HepG2 (cell line): Measurements from ENCODE around the gene PREX1. TPM values are rescaled to one million over a fixed set of nuclear protein-coding genes. Genes with fewer than 3 reads are reported as not detected.

Source experiments
- ATAC-seq: fragments of 200-7000 bp; cut with Tn5 transposase; 3 replicates; pipeline ENCODE4 v1.9.1; 2020; ENCODE audit warnings: mild to moderate bottlenecking, moderate library complexity
- BruUV-seq: library from RNA; stranded (reverse); fragments of 400-500 nt; replicated peaks from 2 replicates; lab custom pipeline; 2021; lab: Mats Ljungman, UMichigan
- CTCF ChIA-PET: fragments of 300-600 bp; formaldehyde crosslinking; extraction: SDS; loops from one replicate; lab custom pipeline; 2021; ENCODE audit warnings: low total read pairs, inconsistent platforms, low intra/inter-chr PET ratio; lab: Yijun Ruan, JAX
- POLR2A ChIA-PET: fragments of 350-600 bp; sonication (Branson Sonifier 250); formaldehyde crosslinking; loops from one replicate; lab custom pipeline; 2020; ENCODE audit warnings: antibody characterized with exemption, inconsistent platforms; lab: Yijun Ruan, JAX
- DNase-seq: peaks from one replicate; pipeline ENCODE4 v3.0.0-alpha.2; 2015; ENCODE audit warnings: low spot score
- FAIRE-seq: peaks from 3 replicates; lab custom pipeline; 2011; peaks lifted over from hg19 to GRCh38; lab: Jason Lieb, UNC
- H2AFZ ChIP-seq: one replicate; pipeline ENCODE4 v1.6.1; 2011; ENCODE audit warnings: low read length, inconsistent platforms
- H3K27ac ChIP-seq: fragments of 300-600 bp; 3 replicates; pipeline ENCODE4 v1.8.0; 2011; ENCODE audit warnings: mixed run types, mild to moderate bottlenecking, mixed read lengths, low read length, inconsistent platforms; ENCODE audit not compliant: insufficient read depth; ENCODE audit errors: extremely low read length
- H3K27me3 ChIP-seq, 2 experiments: fragments of 200-600 bp in 1 of 2; 2 replicates in 1 of 2; 3 replicates in 1 of 2; pipeline versions ENCODE4 v1.6.0 to v1.8.0; 2011; ENCODE audit warnings: low read length in 2 of 2, mild to moderate bottlenecking in 2 of 2, moderate library complexity in 2 of 2, inconsistent platforms in 1 of 2; ENCODE audit not compliant: insufficient read depth in 2 of 2, control insufficient read depth in 1 of 2
- H3K36me3 ChIP-seq, 2 experiments: fragments of 200-600 bp in 1 of 2; replicated peaks in 1 of 2; 2 replicates in 1 of 2; 3 replicates in 1 of 2; pipeline versions ENCODE4 v1.5.1 to v1.8.0; 2011; ENCODE audit warnings: low read length in 2 of 2, inconsistent platforms in 1 of 2; ENCODE audit not compliant: insufficient read depth in 2 of 2, control insufficient read depth in 1 of 2
- H3K4me1 ChIP-seq: 2 replicates; pipeline ENCODE4 v1.5.1; 2012; ENCODE audit warnings: low read length, inconsistent platforms; ENCODE audit not compliant: insufficient read depth
- H3K4me2 ChIP-seq: 2 replicates; pipeline ENCODE4 v1.6.0; 2011; ENCODE audit warnings: low read depth, low read length, inconsistent platforms
- H3K4me3 ChIP-seq, 3 experiments: fragments of 200-600 bp in 1 of 3; sonication (generic), shearing (Covaris generic) in 1 of 3; replicated peaks in 1 of 3; 2 replicates each; pipeline ENCODE4 v1.5.1; 2011 to 2016; ENCODE audit warnings: low read length in 3 of 3, inconsistent platforms in 2 of 3, low read depth in 2 of 3, mild to moderate bottlenecking in 2 of 3, control low read depth in 1 of 3, mixed read lengths in 1 of 3; ENCODE audit not compliant: insufficient read depth in 1 of 3
- H3K79me2 ChIP-seq: one replicate; pipeline ENCODE4 v1.6.1; 2011; ENCODE audit warnings: low read length, inconsistent platforms; ENCODE audit not compliant: insufficient read depth
- H3K9ac ChIP-seq: 2 replicates; pipeline ENCODE4 v1.6.0; 2011; ENCODE audit warnings: mild to moderate bottlenecking, low read depth, low read length, inconsistent platforms; ENCODE audit not compliant: insufficient read depth
- H3K9me3 ChIP-seq: 2 replicates; pipeline ENCODE4 v1.5.1; 2012; ENCODE audit warnings: mild to moderate bottlenecking, low read length
- H4K20me1 ChIP-seq: 2 replicates; pipeline ENCODE4 v1.6.0; 2011; ENCODE audit warnings: inconsistent platforms, mild to moderate bottlenecking, low read length, moderate library complexity; ENCODE audit not compliant: insufficient read depth
- DMAP1 ChIP-seq: IDR thresholded peaks from 2 replicates; pipeline ENCODE4 v1.6.1; 2016
- E2F2 ChIP-seq: sonication (generic); formaldehyde crosslinking; IDR thresholded peaks from 2 replicates; pipeline ENCODE4 v1.4.0; 2020; ENCODE audit warnings: missing genetic modification reagents, borderline replicate concordance
- HNF1B ChIP-seq: sonication (generic); formaldehyde crosslinking; IDR thresholded peaks from 2 replicates; pipeline ENCODE4 v1.5.1; 2020; ENCODE audit warnings: mild to moderate bottlenecking, moderate library complexity, missing genetic modification reagents
- LCORL ChIP-seq, 2 experiments: fragments of 450-650 bp in 1 of 2; sonication (generic) in 1 of 2; formaldehyde crosslinking in 1 of 2; IDR thresholded peaks; 2 replicates each; pipeline versions ENCODE4 v1.5.0 to v1.6.1; 2017 to 2020; ENCODE audit warnings: antibody characterized with exemption in 1 of 2, missing genetic modification reagents in 1 of 2
- MIER2 ChIP-seq: IDR thresholded peaks from 2 replicates; pipeline ENCODE4 v1.6.1; 2016; ENCODE audit warnings: missing biosample characterization, missing genetic modification reagents
- NFE2 ChIP-seq: sonication (generic); formaldehyde crosslinking; IDR thresholded peaks from 2 replicates; pipeline ENCODE4 v1.4.0; 2020; ENCODE audit warnings: missing genetic modification reagents
- NPAS2 ChIP-seq: sonication (generic); formaldehyde crosslinking; IDR thresholded peaks from 2 replicates; pipeline ENCODE4 v1.8.0; 2022; ENCODE audit warnings: mild to moderate bottlenecking, missing genetic modification reagents, borderline replicate concordance
- RARA ChIP-seq: IDR thresholded peaks from 2 replicates; pipeline ENCODE4 v1.6.1; 2016; ENCODE audit warnings: missing genetic modification reagents, missing compliant biosample characterization
- SP1 ChIP-seq, 2 experiments: fragments of 450-650 bp in 1 of 2; sonication (generic) in 1 of 2; formaldehyde crosslinking in 1 of 2; IDR thresholded peaks; 2 replicates each; pipeline versions ENCODE4 v1.4.0 to v1.6.1; 2016 to 2020; ENCODE audit warnings: missing genetic modification reagents in 1 of 2
- TBP ChIP-seq: sonication (generic); formaldehyde crosslinking; IDR thresholded peaks from 2 replicates; pipeline ENCODE4 v1.5.0; 2020; ENCODE audit warnings: missing genetic modification reagents
- TCF7L2 ChIP-seq: IDR thresholded peaks from 2 replicates; pipeline ENCODE4 v1.6.1; 2011; ENCODE audit warnings: mild to moderate bottlenecking, low read depth, low read length, moderate library complexity
- TEAD3 ChIP-seq: optimal IDR thresholded peaks from 2 replicates; pipeline ENCODE3; 2016; ENCODE audit warnings: borderline replicate concordance
- ZNF282 ChIP-seq: fragments of 450-650 bp; IDR thresholded peaks from 2 replicates; pipeline ENCODE4 v1.6.1; 2018; ENCODE audit not compliant: partially characterized antibody
- ZNF451 ChIP-seq: sonication (generic); formaldehyde crosslinking; IDR thresholded peaks from 2 replicates; pipeline ENCODE4 v1.5.0; 2020; ENCODE audit warnings: mild to moderate bottlenecking, missing genetic modification reagents
- ZNF510 ChIP-seq: sonication (generic); formaldehyde crosslinking; IDR thresholded peaks from 2 replicates; pipeline ENCODE4 v1.4.0; 2020; ENCODE audit warnings: low read depth, mild to moderate bottlenecking, missing genetic modification reagents
- ZNF879 ChIP-seq: sonication (generic); formaldehyde crosslinking; IDR thresholded peaks from 2 replicates; pipeline ENCODE4 v1.8.1; 2023; ENCODE audit warnings: missing genetic modification reagents
- ZNF891 ChIP-seq: sonication (generic); formaldehyde crosslinking; IDR thresholded peaks from 2 replicates; pipeline ENCODE4 v1.5.0; 2020; ENCODE audit warnings: mild to moderate bottlenecking, missing genetic modification reagents
- WGBS: methylation state at CpG from one replicate; pipeline ENCODE4 v1.1.6; 2017; ENCODE audit warnings: low lambda C conversion rate; 5-methylcytosine and 5-hydroxymethylcytosine counted together
- in situ Hi-C: cut with HindIII; loops from 2 replicates; pipeline ENCODE4 v1.10.0; 2017; ENCODE audit warnings: low pct_unique_long_range_greater_than_20kb; ENCODE audit not compliant: extremely low pct_ligation_motif_present
- intact Hi-C: fragments of 100-400 bp; cut with micrococcal nuclease; formaldehyde crosslinking; loops from one replicate; pipeline ENCODE4 v1.10.0; 2022; ENCODE audit not compliant: unreplicated experiment
- polyA plus RNA-seq, 8 experiments: library from polyadenylated mRNA; depleted of rRNA in 3 of 8; stranded (reverse) in 7 of 8; unstranded in 1 of 8; fragments of >200 nt; fragmentation: Illumina TruSeq in 4 of 8; extraction: Trizol in 4 of 8; gene quantifications; 2 replicates each; pipeline versions ENCODE4 v1.2.1 to v1.2.3, GENCODE V29; 2011 to 2016; ENCODE audit warnings: low read depth in 4 of 8, missing spikeins in 1 of 8, mixed read lengths in 1 of 8; ENCODE audit not compliant: insufficient read depth in 1 of 8
- total RNA-seq, 5 experiments: library from RNA; depleted of rRNA; stranded (reverse); fragments of >200 nt; fragmentation: Illumina TruSeq; extraction: Trizol; gene quantifications; 2 replicates each; pipeline ENCODE4 v1.2.3, GENCODE V29; 2016; ENCODE audit warnings: low read depth in 1 of 5
- TF ChIP-seq, protein P1 (sequence below): sonication (generic); formaldehyde crosslinking; IDR thresholded peaks from 2 replicates; pipeline ENCODE4 v1.4.0; 2020; ENCODE audit warnings: missing genetic modification reagents
- TF ChIP-seq, protein P2 (sequence below): sonication (generic); formaldehyde crosslinking; IDR thresholded peaks from 2 replicates; pipeline ENCODE4 v1.4.0; 2020; ENCODE audit warnings: missing genetic modification reagents

PREX1 gene
- total and polyA plus RNA-seq, 2 of the 13 experiments (the other 11 are each of a cell fraction or from before 2014, with no cell fraction given): 0.02 to 0.04 TPM

GRCh38 chr20:48584391-48585060 lies 243.3 kb downstream of the PREX1 start:
- Histone ChIP-seq H3K27ac (no peak overlapping the region), H3K27me3 (peaks cover 0 to 15% of the 10 kb centered on the region in 2 experiments; a peak in 3 of 5 replicates), H3K9ac (no peak overlapping the region), H4K20me1 (no peaks in the 10 kb centered on the region), H3K4me2 (peak overlapping the region; percentile 34), H3K4me3 (no peak overlapping the region), H3K36me3 (no peaks in the 10 kb centered on the region), H3K9me3 (no peaks in the 10 kb centered on the region), H2AFZ (no peak overlapping the region), H3K79me2 (no peaks in the 10 kb centered on the region), H3K4me1 (peaks cover 19% of the 10 kb centered on the region)
- ChIA-PET CTCF (no interaction called here), POLR2A (no interaction called here)
- WGBS: 20% methylated on average over 8 of the region's 8 CpGs
- no peak for DNase-seq
- no peak for ATAC-seq
- BruUV-seq: no TSS peak
- intact Hi-C loops: no loop called here
- no peak for FAIRE-seq
- in situ Hi-C loops: no loop called here
- TF ChIP-seq ZNF510 (no peak), RARA (CRISPR knock-in tag) (no peak), ZNF879 (no peak), SP1 (IDR thresholded peaks at IDR 0.05) (0 out of 2 replicates have a peak, but pooled peaks have one; percentile 32), SP1 (CRISPR knock-in tag; IDR thresholded peaks at IDR 0.05) (no peak), LCORL (IDR thresholded peaks at IDR 0.05) (peak; percentile 52; the same call in 1 of the 2 replicates), LCORL (CRISPR knock-in tag; IDR thresholded peaks at IDR 0.05) (no peak), TEAD3 (CRISPR knock-in tag) (peak; percentile 58), DMAP1 (CRISPR knock-in tag) (no peak), TCF7L2 (no peak), HNF1B (CRISPR knock-in tag) (0 out of 2 replicates have a peak, but pooled peaks have one; percentile 20), ZNF891 (CRISPR knock-in tag) (no peak), TBP (CRISPR knock-in tag) (no peak), E2F2 (CRISPR knock-in tag) (no peak), MIER2 (CRISPR knock-in tag) (no peak), ZNF451 (CRISPR knock-in tag) (no peak), NPAS2 (CRISPR knock-in tag) (no peak), ZNF282 (peak; percentile 71), NFE2 (CRISPR knock-in tag) (no peak)
- TF ChIP-seq, protein P1, sequence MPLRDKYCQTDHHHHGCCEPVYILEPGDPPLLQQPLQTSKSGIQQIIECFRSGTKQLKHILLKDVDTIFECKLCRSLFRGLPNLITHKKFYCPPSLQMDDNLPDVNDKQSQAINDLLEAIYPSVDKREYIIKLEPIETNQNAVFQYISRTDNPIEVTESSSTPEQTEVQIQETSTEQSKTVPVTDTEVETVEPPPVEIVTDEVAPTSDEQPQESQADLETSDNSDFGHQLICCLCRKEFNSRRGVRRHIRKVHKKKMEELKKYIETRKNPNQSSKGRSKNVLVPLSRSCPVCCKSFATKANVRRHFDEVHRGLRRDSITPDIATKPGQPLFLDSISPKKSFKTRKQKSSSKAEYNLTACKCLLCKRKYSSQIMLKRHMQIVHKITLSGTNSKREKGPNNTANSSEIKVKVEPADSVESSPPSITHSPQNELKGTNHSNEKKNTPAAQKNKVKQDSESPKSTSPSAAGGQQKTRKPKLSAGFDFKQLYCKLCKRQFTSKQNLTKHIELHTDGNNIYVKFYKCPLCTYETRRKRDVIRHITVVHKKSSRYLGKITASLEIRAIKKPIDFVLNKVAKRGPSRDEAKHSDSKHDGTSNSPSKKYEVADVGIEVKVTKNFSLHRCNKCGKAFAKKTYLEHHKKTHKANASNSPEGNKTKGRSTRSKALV (CRISPR knock-in tag): no peak
- TF ChIP-seq, protein P2, sequence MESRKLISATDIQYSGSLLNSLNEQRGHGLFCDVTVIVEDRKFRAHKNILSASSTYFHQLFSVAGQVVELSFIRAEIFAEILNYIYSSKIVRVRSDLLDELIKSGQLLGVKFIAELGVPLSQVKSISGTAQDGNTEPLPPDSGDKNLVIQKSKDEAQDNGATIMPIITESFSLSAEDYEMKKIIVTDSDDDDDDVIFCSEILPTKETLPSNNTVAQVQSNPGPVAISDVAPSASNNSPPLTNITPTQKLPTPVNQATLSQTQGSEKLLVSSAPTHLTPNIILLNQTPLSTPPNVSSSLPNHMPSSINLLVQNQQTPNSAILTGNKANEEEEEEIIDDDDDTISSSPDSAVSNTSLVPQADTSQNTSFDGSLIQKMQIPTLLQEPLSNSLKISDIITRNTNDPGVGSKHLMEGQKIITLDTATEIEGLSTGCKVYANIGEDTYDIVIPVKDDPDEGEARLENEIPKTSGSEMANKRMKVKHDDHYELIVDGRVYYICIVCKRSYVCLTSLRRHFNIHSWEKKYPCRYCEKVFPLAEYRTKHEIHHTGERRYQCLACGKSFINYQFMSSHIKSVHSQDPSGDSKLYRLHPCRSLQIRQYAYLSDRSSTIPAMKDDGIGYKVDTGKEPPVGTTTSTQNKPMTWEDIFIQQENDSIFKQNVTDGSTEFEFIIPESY (CRISPR knock-in tag): no peak
